Ramos (cell line): ENCODE measurements around the gene SEMA5A.
"Not testable (repeated sequence)": the region's sequence is repeated elsewhere in the genome, so short reads cannot be mapped to it uniquely, and the experiment has no call there.

Experiments used
- in situ Hi-C: fragments of 300-500 bp; cut with MboI; formaldehyde crosslinking; loops from one replicate; pipeline ENCODE4 v1.14.3; 2022; ENCODE audit warnings: low sequenced_read_pairs; ENCODE audit not compliant: unreplicated experiment

Gene SEMA5A

GRCh38 chr5:9373571-9373970 lies 172.3 kb downstream of the SEMA5A start:
- in situ Hi-C loops = no loop called here

DNA sequence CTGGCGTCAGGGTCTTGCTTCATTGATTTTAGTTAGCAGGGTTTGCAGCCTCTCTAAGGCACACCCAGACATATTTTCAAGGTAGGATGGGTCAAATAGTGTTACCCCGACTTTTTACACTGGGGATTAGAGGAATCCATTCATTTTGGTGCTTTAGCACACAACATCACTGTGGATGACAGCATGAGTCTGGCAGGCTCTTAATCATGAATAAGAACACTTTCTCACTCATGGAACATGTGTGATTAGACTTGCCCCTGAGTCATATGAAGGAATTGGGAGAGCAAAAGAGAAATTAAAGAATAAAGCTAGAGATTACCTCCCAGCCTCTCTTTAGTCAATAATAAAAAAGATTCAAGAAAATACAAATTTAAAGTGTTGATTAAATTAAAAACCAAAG lies 175.6 kb downstream of the SEMA5A start:
- in situ Hi-C loops = no loop called here

DNA sequence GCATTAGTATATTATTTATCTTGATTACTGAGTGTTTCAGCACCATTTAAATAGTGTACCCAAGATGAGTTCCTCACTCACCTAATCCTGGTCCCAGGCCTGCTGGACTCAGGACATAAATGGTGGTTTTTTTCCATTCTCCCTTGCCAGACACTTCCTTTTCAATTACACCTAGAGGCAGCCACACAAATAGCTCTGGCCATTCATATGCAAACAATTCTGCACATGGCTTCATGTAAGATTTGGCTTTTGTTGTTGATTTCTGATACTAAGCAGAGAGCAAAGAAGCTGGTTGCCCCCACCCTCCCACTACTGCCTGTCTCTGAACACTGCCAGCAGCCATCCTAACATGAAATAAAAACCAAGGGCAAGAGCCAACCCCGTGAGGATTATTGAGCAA lies 180.4 kb downstream of the SEMA5A start:
- in situ Hi-C loops = no loop called here

DNA sequence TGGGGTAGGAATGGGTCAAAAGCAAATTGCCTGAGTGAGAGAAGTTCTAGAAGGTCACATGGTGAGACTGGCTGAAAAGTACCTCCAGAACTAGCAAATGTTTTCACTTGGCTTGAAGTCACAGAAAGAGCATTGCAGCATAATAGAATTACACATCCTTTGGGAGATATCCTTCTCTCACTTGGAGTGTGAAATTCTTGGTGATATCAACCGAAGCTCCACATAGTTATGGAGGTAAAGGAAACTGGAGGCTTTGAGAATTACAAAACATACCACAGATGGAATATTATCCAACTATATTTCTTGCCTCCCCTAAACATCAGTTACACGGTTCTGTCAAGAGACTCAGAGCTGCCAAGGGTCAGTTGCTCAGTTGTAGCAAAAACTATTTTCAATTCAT lies 182.4 kb downstream of the SEMA5A start:
- in situ Hi-C loops = no loop called here

DNA sequence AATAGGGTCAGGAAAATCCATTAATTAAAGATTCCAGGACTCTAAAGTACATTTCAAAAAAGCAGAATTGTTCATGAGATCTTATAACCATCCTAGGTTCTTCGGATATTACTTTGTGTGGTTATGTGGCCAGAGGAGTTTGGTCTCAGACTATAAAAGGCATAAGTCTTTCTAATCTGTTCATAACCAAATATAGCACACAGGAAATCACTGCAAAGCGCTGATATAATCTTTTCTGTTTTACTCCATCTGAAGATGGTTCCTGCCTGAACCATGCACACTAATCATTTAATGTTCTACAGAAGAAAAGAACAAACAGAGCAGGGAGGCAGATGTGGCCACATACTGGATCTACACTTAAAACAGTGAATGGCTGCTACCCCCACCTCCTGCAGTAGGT lies 182.8 kb downstream of the SEMA5A start:
- in situ Hi-C loops = no loop called here

DNA sequence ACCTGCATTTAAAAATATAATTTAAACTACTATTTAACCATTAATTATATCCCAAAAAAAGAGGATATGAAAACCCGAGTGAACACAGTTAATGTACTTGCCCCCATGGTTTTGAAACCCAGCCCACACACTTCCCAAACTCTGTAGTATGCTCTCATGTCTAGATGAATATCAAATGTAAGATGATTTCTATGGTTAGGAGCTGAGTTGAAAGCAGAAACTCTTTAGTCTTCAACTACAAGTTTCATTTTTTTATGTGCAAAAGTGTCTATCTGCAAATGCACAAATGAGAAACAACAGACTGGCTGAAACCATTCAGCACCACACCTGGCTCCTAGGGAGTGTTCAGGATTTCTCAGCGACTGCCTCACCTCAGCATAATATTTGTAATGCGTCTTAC lies 183.3 kb downstream of the SEMA5A start:
- in situ Hi-C loops = no loop called here

DNA sequence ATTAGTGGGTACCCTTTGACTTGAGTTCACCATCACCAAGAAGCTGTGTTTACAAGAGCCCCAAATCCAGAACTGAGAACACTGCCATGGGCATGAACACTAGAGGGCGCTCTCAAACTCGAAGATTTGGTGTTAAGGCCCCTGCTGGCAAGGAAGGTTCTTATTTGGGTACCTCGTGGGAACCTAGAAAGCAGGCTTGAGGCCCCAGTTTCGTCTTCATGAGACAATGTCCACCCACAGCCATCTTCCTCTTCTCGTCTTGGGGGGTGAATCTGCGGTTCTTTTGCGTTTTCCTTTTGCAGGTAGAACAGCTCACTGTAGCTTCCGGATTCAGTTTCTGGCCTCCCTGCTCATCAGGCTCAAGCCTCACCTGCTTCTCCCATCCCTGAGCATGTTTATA lies 184.0 kb downstream of the SEMA5A start:
- in situ Hi-C loops = no loop called here

DNA sequence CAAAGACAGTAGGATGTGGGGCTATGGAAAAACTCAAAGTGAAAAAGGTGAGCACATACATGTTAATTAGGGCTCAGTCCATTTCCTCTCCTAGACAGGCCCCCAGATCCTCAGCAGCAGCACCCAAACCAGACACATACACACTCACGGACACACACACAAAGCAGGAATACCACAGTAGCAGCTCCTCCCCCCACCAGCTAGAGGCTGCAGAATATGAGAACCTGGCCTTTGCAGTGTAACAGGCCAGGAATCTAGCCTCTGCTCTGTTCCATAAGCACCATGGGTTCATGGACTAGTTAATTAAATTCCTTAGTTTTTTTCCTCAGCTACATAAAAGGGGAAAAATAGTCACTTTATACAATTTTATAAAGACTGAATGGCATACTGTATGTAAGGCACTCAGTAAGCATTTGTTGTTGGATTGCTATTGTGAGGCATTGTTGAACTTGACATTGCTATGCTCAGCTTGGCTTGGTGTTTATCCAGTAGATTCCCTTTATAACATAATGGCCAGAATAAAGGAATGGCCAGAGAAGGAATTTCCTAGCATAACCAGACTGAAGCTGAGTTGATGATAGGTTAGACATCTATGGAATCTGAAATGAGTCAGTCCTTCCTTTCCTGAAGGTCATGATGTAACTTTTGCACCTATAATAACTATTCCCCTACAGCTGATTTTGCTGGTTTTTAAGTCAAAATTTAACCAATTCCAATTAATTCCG lies 186.8 kb downstream of the SEMA5A start:
- in situ Hi-C loops = no loop called here

DNA sequence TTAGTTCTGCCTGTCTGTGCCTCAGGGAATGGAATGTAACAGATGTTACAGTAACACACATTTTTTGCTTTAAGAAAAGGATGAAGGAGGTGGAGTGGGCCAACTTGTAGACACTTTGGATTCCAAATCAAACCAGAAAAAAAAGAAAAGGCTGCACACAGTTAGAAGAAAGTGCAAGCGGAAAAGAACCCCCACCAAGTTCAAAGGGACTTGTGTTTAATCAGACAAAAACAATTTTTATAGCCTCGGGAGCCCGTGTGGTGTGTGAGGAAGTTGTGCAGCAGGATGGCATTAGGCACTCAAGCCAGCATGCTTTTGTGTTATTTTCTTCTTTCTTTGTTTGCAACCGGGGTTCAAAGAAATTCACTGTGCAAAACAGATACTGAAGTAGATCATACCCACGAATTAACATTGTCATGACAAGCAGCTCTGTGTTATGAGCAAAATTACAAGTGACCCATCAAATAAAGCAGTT lies 189.5 kb downstream of the SEMA5A start:
- in situ Hi-C loops = no loop called here

DNA sequence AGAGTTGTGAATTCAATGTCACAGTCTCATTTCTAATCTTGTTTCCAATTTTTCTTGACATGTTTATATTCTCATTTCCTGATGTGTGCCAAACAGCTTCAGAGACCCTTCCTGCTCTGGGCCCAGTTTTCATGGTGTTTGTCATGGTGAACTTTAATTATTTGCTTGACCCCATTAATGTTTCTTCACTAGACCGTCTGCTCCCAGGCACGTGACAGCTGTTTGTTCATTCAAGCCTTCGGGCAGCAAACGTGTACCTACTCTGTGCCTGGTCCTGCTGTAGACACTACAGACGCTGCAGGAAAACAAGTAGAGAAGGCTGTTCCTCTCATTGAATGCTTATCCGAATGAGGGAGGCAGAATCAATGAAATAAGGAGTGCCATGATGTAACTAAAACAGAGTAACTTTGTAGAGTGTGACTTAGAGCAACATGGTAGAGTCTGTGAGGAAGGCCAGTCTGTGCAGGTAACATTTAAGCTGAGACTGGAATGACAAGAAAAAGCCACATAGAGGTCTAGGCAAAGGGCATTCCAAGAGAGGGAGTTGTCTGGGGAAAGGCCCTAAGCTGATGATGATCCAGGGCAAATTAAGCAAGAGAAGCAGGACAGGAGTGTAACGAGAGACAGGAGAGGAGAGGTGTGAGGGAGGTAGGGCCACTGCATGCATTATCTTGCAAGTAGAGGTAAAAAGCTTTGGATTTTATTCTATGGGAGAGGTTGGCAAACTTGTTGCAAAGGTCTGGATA lies 191.4 kb downstream of the SEMA5A start:
- in situ Hi-C loops = no loop called here

GRCh38 chr5:9353048-9353447 lies 192.8 kb downstream of the SEMA5A start:
- in situ Hi-C loops = not testable (repeated sequence)

- in situ Hi-C loops = no loop called here
These were observed 194.3 kb downstream of the SEMA5A start for GRCh38 chr5:9351546-9351945.

DNA sequence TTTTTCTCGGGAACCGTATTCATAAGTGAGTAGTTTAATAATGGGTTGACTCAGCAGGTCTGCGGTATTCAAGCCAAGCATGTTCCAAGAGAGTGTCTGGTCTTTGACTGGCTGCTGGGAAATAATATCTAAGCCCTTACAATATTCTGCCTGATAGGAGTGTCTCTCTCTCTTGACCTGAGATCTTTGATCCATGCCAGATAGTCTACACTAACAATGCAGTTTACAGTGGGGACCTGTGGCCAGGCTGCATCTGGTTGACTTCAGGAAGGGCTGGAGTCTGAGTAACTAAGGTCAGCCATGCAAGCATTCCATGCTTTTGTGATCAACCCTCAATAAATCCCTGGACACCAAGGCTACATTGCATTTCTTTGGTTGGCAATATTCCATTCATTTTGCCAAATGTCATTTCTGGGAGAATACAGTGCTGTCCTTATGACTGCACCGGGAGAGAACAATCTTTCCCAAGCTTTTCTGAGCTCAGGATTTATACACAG lies 195.5 kb downstream of the SEMA5A start:
- in situ Hi-C loops = no loop called here

- in situ Hi-C loops = no loop called here
These were observed 197.4 kb downstream of the SEMA5A start for GRCh38 chr5:9348401-9348996.

GRCh38 chr5:9347541-9348295 lies 198.2 kb downstream of the SEMA5A start:
- in situ Hi-C loops = no loop called here

- in situ Hi-C loops = no loop called here
These were observed 198.8 kb downstream of the SEMA5A start for GRCh38 chr5:9347032-9347431.

GRCh38 chr5:9344751-9345240 lies 201.1 kb downstream of the SEMA5A start:
- in situ Hi-C loops = no loop called here

- in situ Hi-C loops = no loop called here
These were observed 202.6 kb downstream of the SEMA5A start for GRCh38 chr5:9343146-9343850.

GRCh38 chr5:9342161-9342787 lies 203.6 kb downstream of the SEMA5A start:
- in situ Hi-C loops = no loop called here
